AG09309 (cell line): ENCODE measurements around the gene PABPN1L.

Experiments
- DNase-seq: peaks from one replicate; pipeline ENCODE4 v3.0.0-alpha.2; 2010; ENCODE audit warnings: low read depth
- H3K4me3 ChIP-seq: 2 replicates; pipeline ENCODE4 v1.5.1; 2011; ENCODE audit warnings: mild to moderate bottlenecking, low read depth, low read length, moderate library complexity; ENCODE audit not compliant: control insufficient read depth
- TF ChIP-seq, protein P1 (sequence below): IDR thresholded peaks from 2 replicates; pipeline ENCODE4 v1.5.1; 2011; ENCODE audit warnings: mild to moderate bottlenecking, low read depth, low read length, inconsistent platforms; ENCODE audit not compliant: insufficient read depth, control insufficient read depth; ENCODE audit errors: missing control alignments

PABPN1L gene

DNA sequence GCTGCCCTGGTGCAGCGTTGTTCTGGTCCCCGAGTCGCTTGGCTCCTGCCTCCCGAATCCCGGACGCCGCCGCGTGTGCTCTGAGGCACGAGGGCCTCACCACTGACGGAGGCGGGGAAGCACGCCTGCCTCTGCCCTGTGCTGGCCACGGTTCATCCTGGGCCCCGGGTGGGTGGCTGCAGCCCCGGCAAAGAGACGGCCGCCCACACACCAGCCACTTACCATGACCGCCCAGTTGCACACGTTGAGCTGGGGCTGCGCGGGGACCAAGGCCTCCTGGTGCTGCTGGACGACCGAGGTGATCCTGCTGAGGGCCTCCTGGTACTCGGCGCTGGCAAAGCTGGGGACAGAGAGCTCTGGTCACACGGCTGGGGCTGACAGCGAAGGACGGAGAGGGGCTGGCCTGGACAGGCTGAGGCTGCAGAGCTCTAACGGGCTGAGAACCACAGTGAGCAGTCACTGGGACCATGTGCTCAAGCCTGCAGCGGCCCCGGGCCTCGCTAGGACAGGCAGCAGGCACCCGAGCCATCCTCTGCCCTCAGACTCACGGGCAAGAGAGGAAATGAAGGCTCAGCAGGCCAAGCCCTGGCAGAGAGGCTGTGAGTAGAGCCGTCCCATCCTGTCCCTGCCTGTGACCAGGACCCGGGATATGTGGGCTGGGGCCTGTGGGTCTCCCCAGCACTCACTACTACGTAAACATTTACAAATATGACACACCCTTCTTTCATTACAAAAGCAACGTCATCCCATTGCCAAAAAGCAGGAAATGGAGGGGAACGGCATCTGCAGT is 48.5 kb downstream of the PABPN1L start:
- no peak for DNase-seq
- H3K4me3 ChIP-seq = no peak overlapping the region
- TF ChIP-seq, protein P1, sequence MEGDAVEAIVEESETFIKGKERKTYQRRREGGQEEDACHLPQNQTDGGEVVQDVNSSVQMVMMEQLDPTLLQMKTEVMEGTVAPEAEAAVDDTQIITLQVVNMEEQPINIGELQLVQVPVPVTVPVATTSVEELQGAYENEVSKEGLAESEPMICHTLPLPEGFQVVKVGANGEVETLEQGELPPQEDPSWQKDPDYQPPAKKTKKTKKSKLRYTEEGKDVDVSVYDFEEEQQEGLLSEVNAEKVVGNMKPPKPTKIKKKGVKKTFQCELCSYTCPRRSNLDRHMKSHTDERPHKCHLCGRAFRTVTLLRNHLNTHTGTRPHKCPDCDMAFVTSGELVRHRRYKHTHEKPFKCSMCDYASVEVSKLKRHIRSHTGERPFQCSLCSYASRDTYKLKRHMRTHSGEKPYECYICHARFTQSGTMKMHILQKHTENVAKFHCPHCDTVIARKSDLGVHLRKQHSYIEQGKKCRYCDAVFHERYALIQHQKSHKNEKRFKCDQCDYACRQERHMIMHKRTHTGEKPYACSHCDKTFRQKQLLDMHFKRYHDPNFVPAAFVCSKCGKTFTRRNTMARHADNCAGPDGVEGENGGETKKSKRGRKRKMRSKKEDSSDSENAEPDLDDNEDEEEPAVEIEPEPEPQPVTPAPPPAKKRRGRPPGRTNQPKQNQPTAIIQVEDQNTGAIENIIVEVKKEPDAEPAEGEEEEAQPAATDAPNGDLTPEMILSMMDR = no peak

DNA sequence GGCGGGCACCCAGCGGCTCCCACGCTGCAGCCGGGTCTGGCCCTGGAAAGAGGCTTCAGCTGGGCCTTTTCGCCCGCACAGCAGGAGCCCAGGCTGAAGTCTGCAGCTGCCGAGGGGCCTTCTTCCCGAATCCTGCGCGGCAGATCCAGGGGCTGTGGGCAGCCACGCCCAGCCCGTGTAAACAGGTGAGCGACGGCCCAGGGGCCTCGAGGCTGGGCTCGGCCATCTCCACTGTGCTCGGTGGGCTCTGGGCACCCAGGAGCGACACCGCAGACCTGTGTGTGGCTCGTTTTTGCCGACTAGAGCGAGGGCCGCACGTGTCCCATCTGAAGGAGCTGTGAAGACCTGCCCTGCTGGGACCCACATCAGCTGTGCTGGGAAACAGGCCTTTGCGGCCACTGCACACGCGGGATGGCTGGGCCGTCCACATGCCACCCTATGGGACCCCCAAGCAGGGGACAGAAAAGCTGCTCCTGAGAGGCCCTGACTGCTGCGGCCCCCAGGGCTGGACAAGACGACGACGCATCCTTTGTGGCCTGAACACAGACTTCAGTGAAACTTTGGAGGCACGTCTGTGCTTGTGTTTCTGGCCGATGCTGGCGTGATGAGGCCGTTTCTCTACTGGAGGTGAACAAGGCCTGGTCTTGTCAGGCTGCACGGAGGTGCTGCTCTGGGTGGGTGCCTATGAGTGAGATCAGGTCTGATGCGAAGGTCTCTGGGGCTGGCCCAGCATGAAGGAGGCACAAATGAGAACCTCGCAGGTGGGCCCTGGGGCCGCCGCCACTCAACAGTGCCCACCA is 49.5 kb downstream of the PABPN1L start:
- TF ChIP-seq, protein P1 = no peak
- DNase-seq = no peak
- no peak overlapping the region for H3K4me3 ChIP-seq

DNA sequence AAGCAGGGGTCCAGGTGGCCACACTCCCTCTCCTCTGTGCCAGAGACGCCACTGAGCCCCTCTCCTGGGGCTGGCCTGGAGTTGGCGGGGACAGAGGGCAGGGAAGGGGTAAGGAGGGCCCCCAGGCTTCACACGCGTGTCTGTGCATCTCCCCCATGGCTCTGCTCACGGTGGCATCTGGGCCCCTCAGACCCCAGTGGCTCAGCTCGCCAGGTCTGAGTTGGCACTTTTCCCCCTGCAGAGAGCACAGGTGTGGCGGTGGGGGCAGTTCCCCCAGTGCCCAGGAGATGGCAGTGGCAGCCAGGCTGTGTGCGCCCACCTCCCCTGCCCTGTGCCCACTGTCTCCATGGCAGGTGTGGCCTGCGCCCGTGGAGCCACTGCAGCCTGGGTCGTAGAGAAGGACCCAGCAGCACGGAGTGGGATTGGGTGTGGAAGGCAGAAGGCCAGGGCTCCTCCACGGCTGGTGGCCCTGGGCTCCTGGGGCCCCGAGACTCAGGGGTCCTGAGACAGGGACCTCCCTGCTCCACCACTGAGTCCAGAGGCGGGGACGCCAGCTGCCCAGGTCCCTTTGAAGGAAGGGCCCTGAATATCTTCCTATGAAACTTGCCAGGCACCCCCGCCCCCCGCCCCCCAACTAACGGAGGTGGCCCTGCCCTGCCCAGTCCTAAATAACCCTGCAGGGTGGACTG is 50.4 kb downstream of the PABPN1L start:
- TF ChIP-seq, protein P1 = peak; percentile 78
- no peak for DNase-seq
- no peak overlapping the region for H3K4me3 ChIP-seq

DNA sequence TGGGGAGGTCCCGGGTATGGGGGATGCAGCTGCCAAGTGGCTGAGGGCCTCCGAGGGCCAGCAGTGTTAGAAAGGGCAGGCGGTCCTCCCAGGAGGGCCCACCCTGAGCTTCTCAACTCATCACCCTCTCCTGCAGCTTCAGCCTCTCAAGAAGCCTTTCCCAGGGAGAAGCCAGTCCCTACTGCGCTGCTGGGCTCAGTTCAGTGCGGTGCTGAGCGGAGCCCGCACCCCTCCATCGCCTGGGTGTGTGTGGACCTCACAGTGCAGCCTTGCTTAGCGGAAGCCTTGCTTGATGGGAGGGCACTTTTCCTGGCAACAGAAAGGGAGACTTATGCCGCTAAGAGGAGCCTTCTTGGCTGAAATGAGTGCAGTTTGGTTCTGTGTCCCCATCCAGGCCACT is 51.2 kb downstream of the PABPN1L start:
- no peak for DNase-seq
- H3K4me3 ChIP-seq = no peak overlapping the region
- TF ChIP-seq, protein P1 = no peak

DNA sequence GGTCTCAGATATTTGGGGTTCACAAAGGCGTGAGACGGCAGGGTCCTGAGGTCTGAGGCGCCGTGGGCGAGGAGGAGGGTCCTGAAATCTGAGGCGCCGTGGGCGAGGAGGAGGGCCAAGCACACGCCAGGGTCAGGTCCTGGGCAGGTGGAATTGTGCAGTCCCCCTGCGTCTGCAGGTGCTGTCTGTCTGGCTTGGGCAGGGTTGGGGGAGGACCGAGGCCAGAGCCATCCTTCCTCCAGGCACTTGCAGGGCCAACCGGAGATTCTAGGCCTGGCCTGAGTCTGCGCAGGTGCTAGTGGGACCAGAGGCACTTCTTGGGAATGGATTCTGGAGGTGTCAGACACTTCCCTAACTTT is 52.3 kb downstream of the PABPN1L start:
- H3K4me3 ChIP-seq = no peak overlapping the region
- no peak for DNase-seq
- TF ChIP-seq, protein P1 = no peak
